ENCODE results near the gene KNCN. TPM values are rescaled to one million over a fixed set of nuclear protein-coding genes. Genes with fewer than 3 reads are reported as not detected.

KNCN gene
- total RNA-seq, 4 donors from 2014 or later, result not detected

DNA sequence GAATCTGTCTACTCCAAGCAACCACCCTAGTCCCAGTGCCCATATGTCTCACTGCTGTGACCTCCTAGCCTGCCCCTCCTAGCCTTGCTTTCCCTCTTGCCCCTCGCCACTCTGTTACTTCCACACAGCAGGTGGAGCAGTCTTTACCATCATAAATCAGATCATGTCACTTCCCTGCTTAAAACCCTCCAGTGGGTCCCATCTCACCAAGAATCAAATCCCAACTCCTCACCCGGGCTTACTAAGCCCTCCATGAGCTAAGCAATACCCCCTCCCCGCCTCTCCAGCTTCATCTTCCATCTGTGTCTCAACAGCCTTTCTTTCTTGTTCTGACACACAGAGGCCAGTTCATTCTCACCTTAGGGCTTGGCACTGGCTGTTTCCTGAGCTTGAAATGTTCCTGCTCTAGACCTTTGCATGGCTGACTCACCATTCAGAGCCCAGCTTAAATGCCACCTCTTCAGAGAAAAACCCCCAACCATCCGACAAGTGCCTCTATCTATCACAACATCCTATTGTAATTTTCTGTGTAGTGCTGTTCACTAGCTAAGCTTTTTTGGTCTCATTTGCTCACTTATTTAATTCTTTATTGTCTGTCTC is 22.3 kb downstream of the KNCN start:
- ATAC-seq, result no peak
- no peak for DNase-seq
- TF ChIP-seq, protein P1, sequence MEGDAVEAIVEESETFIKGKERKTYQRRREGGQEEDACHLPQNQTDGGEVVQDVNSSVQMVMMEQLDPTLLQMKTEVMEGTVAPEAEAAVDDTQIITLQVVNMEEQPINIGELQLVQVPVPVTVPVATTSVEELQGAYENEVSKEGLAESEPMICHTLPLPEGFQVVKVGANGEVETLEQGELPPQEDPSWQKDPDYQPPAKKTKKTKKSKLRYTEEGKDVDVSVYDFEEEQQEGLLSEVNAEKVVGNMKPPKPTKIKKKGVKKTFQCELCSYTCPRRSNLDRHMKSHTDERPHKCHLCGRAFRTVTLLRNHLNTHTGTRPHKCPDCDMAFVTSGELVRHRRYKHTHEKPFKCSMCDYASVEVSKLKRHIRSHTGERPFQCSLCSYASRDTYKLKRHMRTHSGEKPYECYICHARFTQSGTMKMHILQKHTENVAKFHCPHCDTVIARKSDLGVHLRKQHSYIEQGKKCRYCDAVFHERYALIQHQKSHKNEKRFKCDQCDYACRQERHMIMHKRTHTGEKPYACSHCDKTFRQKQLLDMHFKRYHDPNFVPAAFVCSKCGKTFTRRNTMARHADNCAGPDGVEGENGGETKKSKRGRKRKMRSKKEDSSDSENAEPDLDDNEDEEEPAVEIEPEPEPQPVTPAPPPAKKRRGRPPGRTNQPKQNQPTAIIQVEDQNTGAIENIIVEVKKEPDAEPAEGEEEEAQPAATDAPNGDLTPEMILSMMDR (IDR thresholded peaks at IDR 0.05 in 4 of 5, conservative IDR thresholded peaks at IDR 0.05 in 1 of 5), result no peak
- TF ChIP-seq POLR2A (IDR thresholded peaks at IDR 0.05), result no peak

DNA sequence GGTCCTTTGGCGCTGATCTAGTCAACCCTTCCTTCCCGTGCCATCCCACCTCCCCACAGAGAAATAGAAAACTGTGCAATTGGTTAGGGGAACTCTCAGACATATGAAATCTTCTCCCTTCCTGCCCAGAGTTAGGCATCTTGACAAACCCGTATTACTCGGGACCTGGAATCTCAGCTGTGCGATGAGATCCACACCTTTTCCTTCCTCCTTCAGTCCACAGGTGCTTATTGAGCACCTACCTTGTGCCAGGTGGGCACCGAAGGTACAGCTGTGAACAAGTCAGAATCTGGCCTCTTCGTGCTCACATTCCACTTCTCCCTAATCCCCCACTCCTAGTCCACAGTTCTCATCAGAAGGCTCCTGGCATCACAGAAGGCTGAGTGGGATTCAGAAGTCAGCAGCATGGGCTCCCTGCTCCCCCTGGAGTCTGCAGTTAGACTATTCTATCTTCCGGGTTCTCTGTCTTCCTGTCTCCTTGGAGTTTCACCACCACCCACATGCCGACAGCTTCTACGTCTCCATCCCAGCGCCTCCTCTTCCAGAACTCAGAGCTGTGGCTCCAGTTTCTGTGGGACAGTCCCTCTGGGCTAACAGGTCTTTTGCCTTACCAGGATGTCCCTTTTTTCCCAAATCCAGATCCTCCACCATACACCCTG is 23.0 kb downstream of the KNCN start:
- intact Hi-C loops (cut with DNase I; ENCODE audit: low total_unique reads), result loop anchor here (1.0 kb wide), 3 partner anchors 51 to 122 kb away; no protein-coding TSS in a partner anchor
- no peaks in the 10 kb centered on the region for H3K27me3 ChIP-seq

More for the DNA sequence above, 22.3 kb downstream of the KNCN start:
- intact Hi-C loops (cut with DNase I; ENCODE audit: low total_unique reads) (no loop called here), in situ Hi-C loops (cut with MboI; ENCODE audit: low sequenced_read_pairs in 4 of 4) (loop anchor here (5.0 to 25.0 kb wide), 4 partner anchors 54 to 92 kb away; no protein-coding TSS in a partner anchor)
- Histone ChIP-seq H3K27me3 (no peaks in the 10 kb centered on the region), H3K36me3 (no peaks in the 10 kb centered on the region), H3K4me1 (no peaks in the 10 kb centered on the region), H3K9me3 (no peaks in the 10 kb centered on the region), H3K4me3 (no peak overlapping the region), H3K27ac (no peak overlapping the region)

DNA sequence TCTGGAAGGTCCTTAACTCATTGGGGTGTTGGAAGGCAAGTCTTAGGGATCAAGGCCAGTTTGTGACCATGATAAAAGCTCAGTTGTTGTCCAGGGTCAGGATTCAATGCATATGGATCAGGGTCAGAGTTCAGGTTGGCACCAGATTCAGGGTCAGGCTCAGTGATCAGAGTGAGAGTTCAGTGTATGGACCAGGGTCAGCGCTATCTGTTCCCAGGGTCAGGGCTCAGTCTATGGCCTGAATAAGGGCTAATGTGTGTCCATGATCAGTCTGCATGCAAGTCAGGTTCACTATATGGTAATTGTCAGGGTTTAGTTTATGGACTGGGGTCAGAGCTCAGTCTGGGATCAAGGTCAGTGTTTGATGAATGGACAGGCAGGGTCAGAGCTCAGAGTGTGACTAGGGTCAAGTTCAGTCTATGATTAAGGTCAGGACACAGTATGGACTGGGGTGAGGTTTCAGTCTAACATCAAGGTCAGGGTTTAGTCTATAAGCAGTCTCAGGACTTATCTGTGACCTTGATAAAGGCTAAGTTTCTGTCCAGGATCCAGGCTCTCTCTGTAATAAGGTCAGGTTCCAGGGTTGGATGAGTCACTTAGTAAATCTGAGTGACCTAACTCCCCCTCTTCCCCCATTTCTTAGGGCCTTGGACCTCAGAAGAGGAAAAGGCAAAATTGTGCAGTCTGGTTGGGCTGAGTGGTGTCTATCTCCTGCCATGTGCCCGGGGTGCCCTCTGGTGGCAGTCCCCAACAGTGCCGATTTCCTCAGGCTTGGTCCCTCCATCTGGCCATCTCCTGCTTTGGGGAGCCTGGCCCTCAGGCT is 23.8 kb downstream of the KNCN start:
- TF ChIP-seq, protein P1 (IDR thresholded peaks at IDR 0.05 in 4 of 5, conservative IDR thresholded peaks at IDR 0.05 in 1 of 5), result peak; percentile 83 to 94 (median 89)
- TF ChIP-seq POLR2A (IDR thresholded peaks at IDR 0.05), result no peak
- Histone ChIP-seq H3K27ac (no peak overlapping the region), H3K27me3 (no peaks in the 10 kb centered on the region), H3K4me1 (no peaks in the 10 kb centered on the region), H3K4me3 (no peak overlapping the region), H3K9me3 (no peaks in the 10 kb centered on the region), H3K36me3 (no peaks in the 10 kb centered on the region)
- intact Hi-C loops (cut with DNase I; ENCODE audit: low total_unique reads), result loop anchor here (1.0 kb wide), 3 partner anchors 50 to 121 kb away; no protein-coding TSS in a partner anchor
- ATAC-seq (peak; percentile 70 to 86), DNase-seq (peak; percentile 57 to 70)
- in situ Hi-C loops (cut with MboI; ENCODE audit: low sequenced_read_pairs in 4 of 4), result loop anchor here (5.0 to 25.0 kb wide), 4 partner anchors 53 to 90 kb away; no protein-coding TSS in a partner anchor

More for the DNA sequence above, 23.0 kb downstream of the KNCN start:
- no peaks in the 10 kb centered on the region for H3K36me3 ChIP-seq
- no peak overlapping the region for H3K27ac ChIP-seq
- H3K9me3 ChIP-seq, result no peaks in the 10 kb centered on the region
- no peaks in the 10 kb centered on the region for H3K4me1 ChIP-seq
- TF ChIP-seq, protein P1 (IDR thresholded peaks at IDR 0.05 in 4 of 5, conservative IDR thresholded peaks at IDR 0.05 in 1 of 5), result peak in 1 of 5 experiments; percentile 6
- TF ChIP-seq POLR2A (IDR thresholded peaks at IDR 0.05), result no peak
- no peak for DNase-seq
- no peak overlapping the region for H3K4me3 ChIP-seq
- ATAC-seq, result no peak
- in situ Hi-C loops (cut with MboI; ENCODE audit: low sequenced_read_pairs in 4 of 4), result loop anchor here (5.0 to 25.0 kb wide), 4 partner anchors 54 to 91 kb away; no protein-coding TSS in a partner anchor

DNA sequence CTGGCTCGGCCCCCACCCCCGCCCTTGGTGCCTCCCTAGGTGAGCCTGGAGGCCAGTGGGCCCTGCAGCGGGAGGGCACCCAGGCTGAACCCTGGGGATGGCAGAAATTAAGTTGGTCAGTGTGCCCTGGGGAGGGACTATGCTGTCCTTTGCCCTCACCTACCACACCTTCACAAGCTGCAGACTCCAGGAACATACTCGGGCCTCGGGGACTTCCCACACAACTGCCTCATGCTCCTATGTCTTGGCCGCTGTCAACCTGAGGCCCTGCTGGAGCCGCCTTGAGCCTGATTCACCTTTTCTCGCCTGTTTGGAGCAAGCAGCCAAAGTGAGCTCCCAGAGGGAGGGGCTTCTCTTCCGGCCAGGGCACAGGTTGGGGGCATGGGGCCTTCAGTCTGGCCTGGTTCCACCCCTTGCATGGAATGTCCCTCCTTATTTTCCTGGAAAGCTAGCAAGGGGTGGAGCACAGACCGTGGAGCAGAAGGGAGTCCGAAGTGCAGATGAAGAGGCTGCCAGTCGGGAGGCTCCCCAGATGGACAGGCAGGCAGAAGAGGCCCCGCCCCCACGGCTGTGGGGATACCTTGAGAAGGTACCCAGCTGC is 24.7 kb downstream of the KNCN start:
- TF ChIP-seq POLR2A (IDR thresholded peaks at IDR 0.05), result no peak
- no peaks in the 10 kb centered on the region for H3K36me3 ChIP-seq
- DNase-seq (no peak), ATAC-seq (no peak)
- H3K27me3 ChIP-seq, result no peaks in the 10 kb centered on the region
- in situ Hi-C loops (cut with MboI; ENCODE audit: low sequenced_read_pairs in 4 of 4) (loop anchor here (5.0 to 25.0 kb wide), 4 partner anchors 52 to 89 kb away; no protein-coding TSS in a partner anchor), intact Hi-C loops (cut with DNase I; ENCODE audit: low total_unique reads) (no loop called here)
- H3K4me1 ChIP-seq, result no peaks in the 10 kb centered on the region
- no peaks in the 10 kb centered on the region for H3K9me3 ChIP-seq
- no peak overlapping the region for H3K4me3 ChIP-seq
- no peak overlapping the region for H3K27ac ChIP-seq

All from gastrocnemius medialis (tissue), 4 donors.